Astrocyte (in vitro differentiated cells and primary cell): ENCODE measurements around the gene ZMYM3. TPM values are rescaled to one million over a fixed set of nuclear protein-coding genes. Genes with fewer than 3 reads are reported as not detected.

Experiments
- DNase-seq: peaks from one replicate; pipeline ENCODE4 v3.0.0-alpha.2; 2010; ENCODE audit warnings: low read depth
- FAIRE-seq: peaks from 2 replicates; lab custom pipeline; 2011; peaks lifted over from hg19 to GRCh38; lab: Jason Lieb, UNC
- H2AFZ ChIP-seq: 2 replicates; pipeline ENCODE4 v1.6.0; 2012; ENCODE audit warnings: low read depth, low read length, inconsistent platforms
- H3K27ac ChIP-seq: 2 replicates; pipeline ENCODE4 v1.5.1; 2011; ENCODE audit warnings: low read depth, low read length, inconsistent platforms
- H3K27me3 ChIP-seq: 2 replicates; pipeline ENCODE4 v1.6.0; 2011; ENCODE audit warnings: low read length, inconsistent platforms; ENCODE audit not compliant: insufficient read depth
- H3K36me3 ChIP-seq: 2 replicates; pipeline ENCODE4 v1.5.1; 2011; ENCODE audit warnings: low read length, inconsistent platforms; ENCODE audit not compliant: insufficient read depth
- H3K4me1 ChIP-seq: 2 replicates; pipeline ENCODE4 v1.5.1; 2011; ENCODE audit warnings: low read length, inconsistent platforms; ENCODE audit not compliant: insufficient read depth
- H3K4me2 ChIP-seq: 2 replicates; pipeline ENCODE4 v1.6.0; 2012; ENCODE audit warnings: low read length, inconsistent platforms
- H3K4me3 ChIP-seq: 2 replicates; pipeline ENCODE4 v1.5.1; 2011; ENCODE audit warnings: low read depth, mild to moderate bottlenecking, low read length, inconsistent platforms; ENCODE audit not compliant: insufficient read depth
- H3K79me2 ChIP-seq: 2 replicates; pipeline ENCODE4 v1.6.0; 2012; ENCODE audit warnings: mild to moderate bottlenecking, low read length, inconsistent platforms; ENCODE audit not compliant: insufficient read depth
- H3K9ac ChIP-seq: 2 replicates; pipeline ENCODE4 v1.6.0; 2012; ENCODE audit warnings: mild to moderate bottlenecking, low read length, inconsistent platforms
- H3K9me3 ChIP-seq: 2 replicates; pipeline ENCODE4 v1.5.1; 2012; ENCODE audit warnings: low read depth, mild to moderate bottlenecking, low read length, inconsistent platforms; ENCODE audit not compliant: insufficient read depth
- H4K20me1 ChIP-seq: 2 replicates; pipeline ENCODE4 v1.6.0; 2012; ENCODE audit warnings: low read length, inconsistent platforms; ENCODE audit not compliant: insufficient read depth
- H3K27ac Mint-ChIP-seq: one replicate; pipeline ENCODE4 v1.8.0; 2021; ENCODE audit warnings: mild to moderate bottlenecking, mixed read lengths; ENCODE audit not compliant: unreplicated experiment
- H3K27me3 Mint-ChIP-seq: one replicate; pipeline ENCODE4 v1.8.0; 2021; ENCODE audit warnings: low read depth, mixed read lengths; ENCODE audit not compliant: unreplicated experiment
- H3K36me3 Mint-ChIP-seq: one replicate; pipeline ENCODE4 v1.8.0; 2021; ENCODE audit warnings: low read depth, mixed read lengths; ENCODE audit not compliant: unreplicated experiment
- H3K4me1 Mint-ChIP-seq: one replicate; pipeline ENCODE4 v1.8.0; 2021; ENCODE audit warnings: low read depth, mixed read lengths; ENCODE audit not compliant: unreplicated experiment
- H3K4me3 Mint-ChIP-seq: one replicate; pipeline ENCODE4 v1.8.0; 2021; ENCODE audit warnings: mild to moderate bottlenecking, moderate library complexity, mixed read lengths; ENCODE audit not compliant: unreplicated experiment
- H3K9me3 Mint-ChIP-seq: one replicate; pipeline ENCODE4 v1.8.0; 2021; ENCODE audit warnings: mild to moderate bottlenecking, mixed read lengths; ENCODE audit not compliant: unreplicated experiment
- CTCF ChIP-seq: IDR thresholded peaks from 2 replicates; pipeline ENCODE4 v1.5.1; 2011; ENCODE audit warnings: low read depth, mild to moderate bottlenecking, inconsistent platforms, low read length, moderate library complexity; ENCODE audit not compliant: insufficient read depth
- EZH2 ChIP-seq: IDR thresholded peaks from 2 replicates; pipeline ENCODE4 v1.6.1; 2012; ENCODE audit warnings: mild to moderate bottlenecking, low read length, inconsistent platforms; ENCODE audit not compliant: insufficient read depth
- total RNA-seq: library from RNA; stranded (reverse); gene quantifications from 2 replicates; pipeline ENCODE4 v1.2.1, GENCODE V29; 2021

Gene ZMYM3
- total RNA-seq, 1 donor from 2014 or later, result 51.2 TPM

DNA sequence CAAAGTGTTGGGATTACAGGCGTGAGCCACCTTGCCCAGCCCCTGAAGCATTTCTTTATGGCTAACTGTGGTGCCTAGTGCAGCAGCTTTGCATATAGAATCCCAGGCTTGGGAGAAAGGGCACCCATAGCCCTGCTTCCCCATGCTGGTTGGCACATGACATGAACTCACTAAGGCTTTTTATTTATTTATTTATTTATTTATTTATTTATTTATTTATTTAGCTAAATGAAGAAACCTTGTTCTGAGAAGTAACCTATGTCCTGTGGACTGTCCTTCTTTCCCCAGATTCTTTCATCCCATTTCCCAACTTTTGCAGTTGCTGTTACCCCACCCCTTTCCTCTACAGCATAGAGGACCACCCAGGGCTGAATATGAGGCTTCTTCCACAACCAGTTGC lies 32.8 kb downstream of the ZMYM3 start:
- Histone ChIP-seq H3K4me3 (no peak overlapping the region), H2AFZ (no peak overlapping the region), H4K20me1 (no peaks in the 10 kb centered on the region), H3K4me1 (no peaks in the 10 kb centered on the region), H3K9ac (no peak overlapping the region), H3K9me3 (no peaks in the 10 kb centered on the region), H3K79me2 (no peaks in the 10 kb centered on the region), H3K4me2 (no peak overlapping the region), H3K27ac (no peak overlapping the region), H3K36me3 (no peaks in the 10 kb centered on the region), H3K27me3 (no peaks in the 10 kb centered on the region)
- Mint-ChIP-seq H3K4me3 (no peak overlapping the region), H3K27ac (no peak overlapping the region), H3K4me1 (peaks cover 14% of the 10 kb centered on the region), H3K36me3 (no peaks in the 10 kb centered on the region), H3K27me3 (peaks cover 4% of the 10 kb centered on the region), H3K9me3 (no peaks in the 10 kb centered on the region)
- no peak for DNase-seq
- TF ChIP-seq CTCF, result no peak
- no peak for FAIRE-seq

GRCh38 chrX:71217298-71217697 lies 36.6 kb downstream of the ZMYM3 start:
- Histone ChIP-seq H3K79me2 (no peaks in the 10 kb centered on the region), H3K9me3 (no peaks in the 10 kb centered on the region), H2AFZ (no peak overlapping the region), H3K4me3 (no peak overlapping the region), H3K4me1 (no peaks in the 10 kb centered on the region), H4K20me1 (no peaks in the 10 kb centered on the region), H3K27ac (no peak overlapping the region), H3K4me2 (no peak overlapping the region), H3K27me3 (no peaks in the 10 kb centered on the region), H3K9ac (no peak overlapping the region), H3K36me3 (no peaks in the 10 kb centered on the region)
- no peaks in the 10 kb centered on the region for H3K36me3 Mint-ChIP-seq
- DNase-seq (no peak), FAIRE-seq (no peak)
- no peak overlapping the region for H3K4me3 Mint-ChIP-seq
- H3K9me3 Mint-ChIP-seq, result no peaks in the 10 kb centered on the region
- peaks cover 16% of the 10 kb centered on the region for H3K27me3 Mint-ChIP-seq
- H3K27ac Mint-ChIP-seq, result no peak overlapping the region
- H3K4me1 Mint-ChIP-seq, result no peaks in the 10 kb centered on the region
- no peak for TF ChIP-seq CTCF
- no peak for TF ChIP-seq EZH2

DNA sequence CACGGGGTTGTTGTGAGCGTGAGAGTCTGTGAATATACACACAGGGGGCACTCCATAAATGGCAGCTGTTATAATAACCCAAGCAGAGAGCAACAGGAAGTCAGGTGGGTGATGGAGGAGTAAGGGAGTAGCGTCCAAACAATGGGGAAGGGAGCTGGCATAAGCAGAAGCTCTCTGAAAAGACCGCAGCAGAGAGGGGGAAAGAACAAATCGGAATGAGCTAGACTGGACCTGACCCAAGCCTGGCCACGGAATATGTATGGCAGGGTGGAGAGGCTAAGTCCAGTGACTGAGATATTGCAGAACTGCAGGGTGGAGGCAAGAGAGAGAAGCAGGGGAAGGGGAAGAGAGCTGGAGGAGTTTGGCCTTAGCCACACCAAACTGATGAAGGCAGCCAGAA lies 37.5 kb downstream of the ZMYM3 start:
- no peak overlapping the region for H3K9ac ChIP-seq
- H3K4me2 ChIP-seq, result no peak overlapping the region
- TF ChIP-seq EZH2 (no peak), CTCF (no peak)
- Mint-ChIP-seq H3K27me3 (peaks cover 17% of the 10 kb centered on the region), H3K27ac (no peak overlapping the region), H3K36me3 (no peaks in the 10 kb centered on the region), H3K9me3 (no peaks in the 10 kb centered on the region), H3K4me3 (no peak overlapping the region), H3K4me1 (no peaks in the 10 kb centered on the region)
- H3K27me3 ChIP-seq, result no peaks in the 10 kb centered on the region
- no peaks in the 10 kb centered on the region for H3K9me3 ChIP-seq
- no peak overlapping the region for H2AFZ ChIP-seq
- no peaks in the 10 kb centered on the region for H4K20me1 ChIP-seq
- DNase-seq (no peak), FAIRE-seq (no peak)
- no peaks in the 10 kb centered on the region for H3K4me1 ChIP-seq
- H3K27ac ChIP-seq, result no peak overlapping the region
- H3K4me3 ChIP-seq, result no peak overlapping the region
- no peaks in the 10 kb centered on the region for H3K36me3 ChIP-seq
- H3K79me2 ChIP-seq, result no peaks in the 10 kb centered on the region
